Gastrocnemius medialis (tissue), 4 donors: ENCODE data around the gene CER1. TPM values are rescaled to one million over a fixed set of nuclear protein-coding genes. Genes with fewer than 3 reads are reported as not detected.

Experiments
- ATAC-seq, 2 donors: fragments of 150-250 bp; one replicate each; pipeline ENCODE4 v1.9.1; 2016
- DNase-seq, 2 donors: peaks; one replicate each; pipeline ENCODE4 v3.0.0-alpha.2; 2019
- H3K27ac ChIP-seq, 4 donors: fragments of 200-600 bp; sonication (generic); 1 replicate in 1 of 4; 2 replicates in 3 of 4; pipeline ENCODE4 v1.5.1; 2016 to 2018; ENCODE audit warnings: mild to moderate bottlenecking in 2 of 4, moderate library complexity in 1 of 4
- H3K27me3 ChIP-seq, 3 donors: fragments of 200-600 bp; sonication (generic) in 2 of 3; 1 replicate in 1 of 3; 2 replicates in 2 of 3; pipeline versions ENCODE4 v1.5.1 to v1.6.0; 2016 to 2019; ENCODE audit warnings: mild to moderate bottlenecking in 1 of 3, moderate library complexity in 1 of 3
- H3K36me3 ChIP-seq, 2 donors: fragments of 200-600 bp; sonication (generic) in 1 of 2; one replicate each; pipeline ENCODE4 v1.5.1; 2017 to 2018
- H3K4me1 ChIP-seq, 2 donors: fragments of 200-600 bp; sonication (generic) in 1 of 2; one replicate each; pipeline ENCODE4 v1.5.1; 2016 to 2017; ENCODE audit warnings: mild to moderate bottlenecking in 2 of 2
- H3K4me3 ChIP-seq, 4 donors: fragments of 200-600 bp; sonication (generic) in 3 of 4; 1 replicate in 1 of 4; 2 replicates in 3 of 4; pipeline ENCODE4 v1.5.1; 2016 to 2019; ENCODE audit warnings: mild to moderate bottlenecking in 2 of 4
- H3K9me3 ChIP-seq, 3 donors: fragments of 200-600 bp; sonication (generic) in 2 of 3; 1 replicate in 1 of 3; 2 replicates in 2 of 3; pipeline ENCODE4 v1.5.1; 2016 to 2019
- POLR2A ChIP-seq, 2 donors: fragments of 450-650 bp; IDR thresholded peaks; one replicate each; pipeline ENCODE4 v1.6.1; 2017; ENCODE audit warnings: antibody characterized with exemption in 2 of 2, mild to moderate bottlenecking in 2 of 2, moderate library complexity in 2 of 2
- in situ Hi-C, 4 donors: fragments of 200-750 bp; cut with MboI; loops; one replicate each; pipeline versions ENCODE4 v1.15.0 to v1.8.0; 2017; ENCODE audit warnings: low sequenced_read_pairs in 4 of 4
- intact Hi-C: fragments of 100-400 bp; cut with DNase I; formaldehyde crosslinking; loops from one replicate; pipeline ENCODE4 v1.15.1; 2023; ENCODE audit warnings: low total_unique reads
- total RNA-seq, 4 donors: library from RNA; depleted of rRNA; stranded (reverse); fragments of >200 nt; gene quantifications; one replicate each; pipeline versions ENCODE4 v1.1.0 to v1.2.3, GENCODE V29; 2016
- TF ChIP-seq, protein P1 (sequence below), 5 experiments: fragments of 450-650 bp in 3 of 5; fragments of 200-600 bp in 2 of 5; sonication (generic) in 2 of 5; IDR thresholded peaks in 4 of 5; conservative IDR thresholded peaks in 1 of 5; 1 replicate in 4 of 5; 2 replicates in 1 of 5; pipeline ENCODE4 v1.5.1; 2016 to 2019; ENCODE audit warnings: antibody characterized with exemption in 5 of 5, mild to moderate bottlenecking in 3 of 5, moderate library complexity in 3 of 5

CER1 gene
- total RNA-seq, 4 donors from 2014 or later = not detected

GRCh38 chr9:14746626-14747025 is 24.1 kb upstream of the CER1 start:
- in situ Hi-C loops (no loop called here), intact Hi-C loops (no loop called here)
- ATAC-seq (no peak), DNase-seq (no peak)
- Histone ChIP-seq H3K27me3 (no peaks in the 10 kb centered on the region), H3K4me1 (no peaks in the 10 kb centered on the region), H3K27ac (no peak overlapping the region), H3K4me3 (no peak overlapping the region), H3K36me3 (no peaks in the 10 kb centered on the region), H3K9me3 (no peaks in the 10 kb centered on the region)
- TF ChIP-seq, protein P1, sequence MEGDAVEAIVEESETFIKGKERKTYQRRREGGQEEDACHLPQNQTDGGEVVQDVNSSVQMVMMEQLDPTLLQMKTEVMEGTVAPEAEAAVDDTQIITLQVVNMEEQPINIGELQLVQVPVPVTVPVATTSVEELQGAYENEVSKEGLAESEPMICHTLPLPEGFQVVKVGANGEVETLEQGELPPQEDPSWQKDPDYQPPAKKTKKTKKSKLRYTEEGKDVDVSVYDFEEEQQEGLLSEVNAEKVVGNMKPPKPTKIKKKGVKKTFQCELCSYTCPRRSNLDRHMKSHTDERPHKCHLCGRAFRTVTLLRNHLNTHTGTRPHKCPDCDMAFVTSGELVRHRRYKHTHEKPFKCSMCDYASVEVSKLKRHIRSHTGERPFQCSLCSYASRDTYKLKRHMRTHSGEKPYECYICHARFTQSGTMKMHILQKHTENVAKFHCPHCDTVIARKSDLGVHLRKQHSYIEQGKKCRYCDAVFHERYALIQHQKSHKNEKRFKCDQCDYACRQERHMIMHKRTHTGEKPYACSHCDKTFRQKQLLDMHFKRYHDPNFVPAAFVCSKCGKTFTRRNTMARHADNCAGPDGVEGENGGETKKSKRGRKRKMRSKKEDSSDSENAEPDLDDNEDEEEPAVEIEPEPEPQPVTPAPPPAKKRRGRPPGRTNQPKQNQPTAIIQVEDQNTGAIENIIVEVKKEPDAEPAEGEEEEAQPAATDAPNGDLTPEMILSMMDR (IDR thresholded peaks at IDR 0.05 in 4 of 5, conservative IDR thresholded peaks at IDR 0.05 in 1 of 5) = no peak
- no peak for TF ChIP-seq POLR2A (IDR thresholded peaks at IDR 0.05)

- no peak for ATAC-seq
- TF ChIP-seq, protein P1 (IDR thresholded peaks at IDR 0.05 in 4 of 5, conservative IDR thresholded peaks at IDR 0.05 in 1 of 5) = no peak
- TF ChIP-seq POLR2A (IDR thresholded peaks at IDR 0.05) = no peak
- in situ Hi-C loops = no loop called here
Measured at GRCh38 chr9:14744768-14745167, 22.2 kb upstream of the CER1 start.

DNA sequence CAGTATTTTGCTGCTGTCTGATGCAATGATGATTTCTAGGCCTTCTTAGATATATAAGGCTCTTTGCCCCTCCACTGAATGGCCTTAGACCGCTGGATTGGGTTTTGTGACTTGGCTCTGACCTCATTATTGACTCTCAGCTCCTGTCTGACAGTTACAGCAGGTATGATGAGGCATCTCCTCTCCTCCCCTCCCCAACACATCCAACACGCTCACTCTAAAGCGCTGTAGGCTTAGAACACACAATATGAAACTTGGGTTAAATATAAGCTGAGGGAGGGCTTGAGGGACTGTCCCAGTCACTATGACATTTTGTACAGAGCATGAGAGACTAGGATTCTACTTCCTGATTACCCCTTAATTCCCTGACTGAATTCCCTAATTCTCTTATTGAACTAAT is 18.8 kb upstream of the CER1 start:
- no peaks in the 10 kb centered on the region for H3K36me3 ChIP-seq
- intact Hi-C loops = no loop called here
- in situ Hi-C loops = no loop called here
- H3K9me3 ChIP-seq = no peaks in the 10 kb centered on the region
- no peaks in the 10 kb centered on the region for H3K27me3 ChIP-seq
- no peak overlapping the region for H3K27ac ChIP-seq
- no peaks in the 10 kb centered on the region for H3K4me1 ChIP-seq
- no peak for TF ChIP-seq POLR2A (IDR thresholded peaks at IDR 0.05)
- TF ChIP-seq, protein P1 (IDR thresholded peaks at IDR 0.05 in 4 of 5, conservative IDR thresholded peaks at IDR 0.05 in 1 of 5) = no peak
- H3K4me3 ChIP-seq = no peak overlapping the region
- ATAC-seq (no peak), DNase-seq (no peak)

More at GRCh38 chr9:14744768-14745167, 22.2 kb upstream of the CER1 start:
- DNase-seq = no peak
- intact Hi-C loops = no loop called here
- no peak overlapping the region for H3K27ac ChIP-seq
- no peaks in the 10 kb centered on the region for H3K36me3 ChIP-seq
- H3K4me3 ChIP-seq = no peak overlapping the region
- no peaks in the 10 kb centered on the region for H3K27me3 ChIP-seq
- H3K4me1 ChIP-seq = no peaks in the 10 kb centered on the region
- no peaks in the 10 kb centered on the region for H3K9me3 ChIP-seq

- no peaks in the 10 kb centered on the region for H3K36me3 ChIP-seq
- H3K9me3 ChIP-seq = no peaks in the 10 kb centered on the region
- in situ Hi-C loops = no loop called here
- ATAC-seq (no peak), DNase-seq (no peak)
- H3K27me3 ChIP-seq = no peaks in the 10 kb centered on the region
- intact Hi-C loops = no loop called here
- TF ChIP-seq, protein P1 (IDR thresholded peaks at IDR 0.05 in 4 of 5, conservative IDR thresholded peaks at IDR 0.05 in 1 of 5) = no peak
- no peak for TF ChIP-seq POLR2A (IDR thresholded peaks at IDR 0.05)
- no peaks in the 10 kb centered on the region for H3K4me1 ChIP-seq
- no peak overlapping the region for H3K27ac ChIP-seq
- no peak overlapping the region for H3K4me3 ChIP-seq
Measured at GRCh38 chr9:14733133-14733532, 10.6 kb upstream of the CER1 start.

- no peaks in the 10 kb centered on the region for H3K27me3 ChIP-seq
- no peaks in the 10 kb centered on the region for H3K4me1 ChIP-seq
- TF ChIP-seq, protein P1 (IDR thresholded peaks at IDR 0.05 in 4 of 5, conservative IDR thresholded peaks at IDR 0.05 in 1 of 5) = no peak
- no peak for TF ChIP-seq POLR2A (IDR thresholded peaks at IDR 0.05)
- intact Hi-C loops = no loop called here
- no peak overlapping the region for H3K27ac ChIP-seq
- in situ Hi-C loops = no loop called here
- no peaks in the 10 kb centered on the region for H3K36me3 ChIP-seq
- ATAC-seq = no peak
- no peaks in the 10 kb centered on the region for H3K9me3 ChIP-seq
- no peak for DNase-seq
- H3K4me3 ChIP-seq = no peak overlapping the region
Measured at GRCh38 chr9:14731294-14731981, 8.9 kb upstream of the CER1 start.
